WTC11 (cell line): ENCODE results near the gene MUC21.
"Not testable (repeated sequence)": the region's sequence is repeated elsewhere in the genome, so short reads cannot be mapped to it uniquely, and the experiment has no call there.

Source experiments
- ATF2 ChIP-seq: sonication (generic); formaldehyde crosslinking; IDR thresholded peaks from 2 replicates; pipeline ENCODE4 v1.8.1; 2022; ENCODE audit warnings: low read depth, missing genetic modification reagents, borderline replicate concordance
- CREB1 ChIP-seq: sonication (generic); formaldehyde crosslinking; IDR thresholded peaks from 2 replicates; pipeline ENCODE4 v1.8.0; 2023; ENCODE audit warnings: mild to moderate bottlenecking, missing genetic modification reagents
- GABPB1 ChIP-seq: sonication (generic); formaldehyde crosslinking; IDR thresholded peaks from 2 replicates; pipeline ENCODE4 v1.8.1; 2023; ENCODE audit warnings: mild to moderate bottlenecking, missing genetic modification reagents
- NFE2L1 ChIP-seq: sonication (generic); formaldehyde crosslinking; IDR thresholded peaks from 2 replicates; pipeline ENCODE4 v1.8.1; 2023; ENCODE audit warnings: missing genetic modification reagents
- ZNF121 ChIP-seq: sonication (generic); formaldehyde crosslinking; IDR thresholded peaks from 2 replicates; pipeline ENCODE4 v1.8.0; 2023; ENCODE audit warnings: missing genetic modification reagents
- TF ChIP-seq, protein P1 (sequence below): sonication (generic); formaldehyde crosslinking; IDR thresholded peaks from 2 replicates; pipeline ENCODE4 v1.8.0; 2022; ENCODE audit warnings: mild to moderate bottlenecking, missing genetic modification reagents
- TF ChIP-seq, protein P2 (sequence below): sonication (generic); formaldehyde crosslinking; IDR thresholded peaks from 2 replicates; pipeline ENCODE4 v1.8.0; 2023; ENCODE audit warnings: mild to moderate bottlenecking, missing genetic modification reagents
- TF ChIP-seq, protein P3 (sequence below): sonication (generic); formaldehyde crosslinking; IDR thresholded peaks from 2 replicates; pipeline ENCODE4 v1.8.0; 2022; ENCODE audit warnings: mild to moderate bottlenecking, missing genetic modification reagents
- TF ChIP-seq, protein P4 (sequence below): fragments of 200-600 bp; IDR thresholded peaks from 2 replicates; pipeline ENCODE4 v1.8.0; 2022; ENCODE audit warnings: antibody characterized with exemption
- TF ChIP-seq, protein P5 (sequence below): sonication (generic); formaldehyde crosslinking; IDR thresholded peaks from 2 replicates; pipeline ENCODE4 v1.8.1; 2023; ENCODE audit warnings: mild to moderate bottlenecking, missing genetic modification reagents, moderate library complexity
- TF ChIP-seq, protein P6 (sequence below): fragments of 250-450 bp; sonication (Bioruptor Pico); IDR thresholded peaks from 2 replicates; pipeline ENCODE4 v1.9.0; 2021; ENCODE audit warnings: moderate library complexity, mild to moderate bottlenecking, inconsistent platforms, borderline replicate concordance

DNA sequence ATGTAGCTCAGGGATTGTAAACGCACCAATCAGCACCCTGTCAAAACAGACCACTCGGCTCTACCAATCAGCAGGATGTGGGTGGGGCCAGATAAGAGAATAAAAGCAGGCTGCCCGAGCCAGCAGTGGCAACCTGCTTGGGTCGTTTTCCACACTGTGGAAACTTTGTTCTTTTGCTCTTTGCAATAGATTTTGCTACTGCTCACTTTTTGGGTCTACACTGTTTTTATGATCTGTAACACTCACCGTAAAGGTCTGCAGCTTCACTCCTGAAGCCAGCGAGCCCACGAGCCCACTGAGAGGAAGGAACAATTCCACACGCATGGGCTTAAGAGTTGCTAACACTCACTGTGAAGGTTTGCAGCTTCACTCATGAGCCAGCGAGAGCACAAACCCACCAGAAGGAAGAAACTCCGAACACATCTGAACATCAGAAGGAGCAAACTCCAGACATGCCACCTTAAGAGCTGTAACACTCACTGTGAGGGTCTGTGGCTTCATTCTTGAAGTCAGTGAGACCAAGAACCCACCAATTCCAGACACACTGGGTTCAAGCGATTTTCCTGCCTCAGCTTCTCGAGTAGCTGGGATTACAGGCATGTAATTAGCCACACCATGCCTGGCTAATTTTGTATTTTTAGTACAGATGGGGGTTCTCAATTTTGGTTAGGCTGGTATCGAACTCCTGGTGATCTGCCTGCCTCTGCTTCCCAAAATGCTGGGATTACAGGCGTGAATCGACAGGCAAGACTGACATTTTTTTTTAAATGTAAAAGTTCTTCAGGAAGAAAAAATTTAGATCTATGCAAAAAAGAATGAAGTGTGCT, 38.4 kb downstream of the MUC21 start:
- not testable (repeated sequence) for TF ChIP-seq GABPB1 (CRISPR knock-in tag); NFE2L1 (CRISPR knock-in tag); CREB1 (CRISPR knock-in tag); ATF2 (CRISPR knock-in tag); ZNF121
- TF ChIP-seq, protein P1, sequence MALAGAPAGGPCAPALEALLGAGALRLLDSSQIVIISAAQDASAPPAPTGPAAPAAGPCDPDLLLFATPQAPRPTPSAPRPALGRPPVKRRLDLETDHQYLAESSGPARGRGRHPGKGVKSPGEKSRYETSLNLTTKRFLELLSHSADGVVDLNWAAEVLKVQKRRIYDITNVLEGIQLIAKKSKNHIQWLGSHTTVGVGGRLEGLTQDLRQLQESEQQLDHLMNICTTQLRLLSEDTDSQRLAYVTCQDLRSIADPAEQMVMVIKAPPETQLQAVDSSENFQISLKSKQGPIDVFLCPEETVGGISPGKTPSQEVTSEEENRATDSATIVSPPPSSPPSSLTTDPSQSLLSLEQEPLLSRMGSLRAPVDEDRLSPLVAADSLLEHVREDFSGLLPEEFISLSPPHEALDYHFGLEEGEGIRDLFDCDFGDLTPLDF = not testable (repeated sequence)
- TF ChIP-seq, protein P2, sequence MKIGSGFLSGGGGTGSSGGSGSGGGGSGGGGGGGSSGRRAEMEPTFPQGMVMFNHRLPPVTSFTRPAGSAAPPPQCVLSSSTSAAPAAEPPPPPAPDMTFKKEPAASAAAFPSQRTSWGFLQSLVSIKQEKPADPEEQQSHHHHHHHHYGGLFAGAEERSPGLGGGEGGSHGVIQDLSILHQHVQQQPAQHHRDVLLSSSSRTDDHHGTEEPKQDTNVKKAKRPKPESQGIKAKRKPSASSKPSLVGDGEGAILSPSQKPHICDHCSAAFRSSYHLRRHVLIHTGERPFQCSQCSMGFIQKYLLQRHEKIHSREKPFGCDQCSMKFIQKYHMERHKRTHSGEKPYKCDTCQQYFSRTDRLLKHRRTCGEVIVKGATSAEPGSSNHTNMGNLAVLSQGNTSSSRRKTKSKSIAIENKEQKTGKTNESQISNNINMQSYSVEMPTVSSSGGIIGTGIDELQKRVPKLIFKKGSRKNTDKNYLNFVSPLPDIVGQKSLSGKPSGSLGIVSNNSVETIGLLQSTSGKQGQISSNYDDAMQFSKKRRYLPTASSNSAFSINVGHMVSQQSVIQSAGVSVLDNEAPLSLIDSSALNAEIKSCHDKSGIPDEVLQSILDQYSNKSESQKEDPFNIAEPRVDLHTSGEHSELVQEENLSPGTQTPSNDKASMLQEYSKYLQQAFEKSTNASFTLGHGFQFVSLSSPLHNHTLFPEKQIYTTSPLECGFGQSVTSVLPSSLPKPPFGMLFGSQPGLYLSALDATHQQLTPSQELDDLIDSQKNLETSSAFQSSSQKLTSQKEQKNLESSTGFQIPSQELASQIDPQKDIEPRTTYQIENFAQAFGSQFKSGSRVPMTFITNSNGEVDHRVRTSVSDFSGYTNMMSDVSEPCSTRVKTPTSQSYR (CRISPR knock-in tag) = not testable (repeated sequence)
- TF ChIP-seq, protein P3, sequence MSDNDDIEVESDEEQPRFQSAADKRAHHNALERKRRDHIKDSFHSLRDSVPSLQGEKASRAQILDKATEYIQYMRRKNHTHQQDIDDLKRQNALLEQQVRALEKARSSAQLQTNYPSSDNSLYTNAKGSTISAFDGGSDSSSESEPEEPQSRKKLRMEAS (CRISPR knock-in tag) = not testable (repeated sequence)
- TF ChIP-seq, protein P4, sequence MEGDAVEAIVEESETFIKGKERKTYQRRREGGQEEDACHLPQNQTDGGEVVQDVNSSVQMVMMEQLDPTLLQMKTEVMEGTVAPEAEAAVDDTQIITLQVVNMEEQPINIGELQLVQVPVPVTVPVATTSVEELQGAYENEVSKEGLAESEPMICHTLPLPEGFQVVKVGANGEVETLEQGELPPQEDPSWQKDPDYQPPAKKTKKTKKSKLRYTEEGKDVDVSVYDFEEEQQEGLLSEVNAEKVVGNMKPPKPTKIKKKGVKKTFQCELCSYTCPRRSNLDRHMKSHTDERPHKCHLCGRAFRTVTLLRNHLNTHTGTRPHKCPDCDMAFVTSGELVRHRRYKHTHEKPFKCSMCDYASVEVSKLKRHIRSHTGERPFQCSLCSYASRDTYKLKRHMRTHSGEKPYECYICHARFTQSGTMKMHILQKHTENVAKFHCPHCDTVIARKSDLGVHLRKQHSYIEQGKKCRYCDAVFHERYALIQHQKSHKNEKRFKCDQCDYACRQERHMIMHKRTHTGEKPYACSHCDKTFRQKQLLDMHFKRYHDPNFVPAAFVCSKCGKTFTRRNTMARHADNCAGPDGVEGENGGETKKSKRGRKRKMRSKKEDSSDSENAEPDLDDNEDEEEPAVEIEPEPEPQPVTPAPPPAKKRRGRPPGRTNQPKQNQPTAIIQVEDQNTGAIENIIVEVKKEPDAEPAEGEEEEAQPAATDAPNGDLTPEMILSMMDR = not testable (repeated sequence)
- TF ChIP-seq, protein P5, sequence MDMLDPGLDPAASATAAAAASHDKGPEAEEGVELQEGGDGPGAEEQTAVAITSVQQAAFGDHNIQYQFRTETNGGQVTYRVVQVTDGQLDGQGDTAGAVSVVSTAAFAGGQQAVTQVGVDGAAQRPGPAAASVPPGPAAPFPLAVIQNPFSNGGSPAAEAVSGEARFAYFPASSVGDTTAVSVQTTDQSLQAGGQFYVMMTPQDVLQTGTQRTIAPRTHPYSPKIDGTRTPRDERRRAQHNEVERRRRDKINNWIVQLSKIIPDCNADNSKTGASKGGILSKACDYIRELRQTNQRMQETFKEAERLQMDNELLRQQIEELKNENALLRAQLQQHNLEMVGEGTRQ (CRISPR knock-in tag) = not testable (repeated sequence)
- TF ChIP-seq, protein P6, sequence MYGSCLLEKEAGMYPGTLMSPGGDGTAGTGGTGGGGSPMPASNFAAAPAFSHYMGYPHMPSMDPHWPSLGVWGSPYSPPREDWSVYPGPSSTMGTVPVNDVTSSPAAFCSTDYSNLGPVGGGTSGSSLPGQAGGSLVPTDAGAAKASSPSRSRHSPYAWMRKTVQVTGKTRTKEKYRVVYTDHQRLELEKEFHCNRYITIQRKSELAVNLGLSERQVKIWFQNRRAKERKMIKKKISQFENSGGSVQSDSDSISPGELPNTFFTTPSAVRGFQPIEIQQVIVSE (CRISPR knock-in tag) = not testable (repeated sequence)
